NCI-H2227 (cell line): ENCODE results near the gene TSPAN32.

Source experiments
- DNase-seq: peaks from one replicate; lab custom pipeline; 2025; ENCODE audit not compliant: unreplicated experiment; lab: John Stamatoyannopoulos, UW

TSPAN32 gene, protein sequence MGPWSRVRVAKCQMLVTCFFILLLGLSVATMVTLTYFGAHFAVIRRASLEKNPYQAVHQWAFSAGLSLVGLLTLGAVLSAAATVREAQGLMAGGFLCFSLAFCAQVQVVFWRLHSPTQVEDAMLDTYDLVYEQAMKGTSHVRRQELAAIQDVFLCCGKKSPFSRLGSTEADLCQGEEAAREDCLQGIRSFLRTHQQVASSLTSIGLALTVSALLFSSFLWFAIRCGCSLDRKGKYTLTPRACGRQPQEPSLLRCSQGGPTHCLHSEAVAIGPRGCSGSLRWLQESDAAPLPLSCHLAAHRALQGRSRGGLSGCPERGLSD

GRCh38 chr11:2301631-2302305 lies at the start of gene TSPAN32, which contains the start of gene C11orf21:
Gene TSPAN32 (plus strand): TSS chr11:2302013. CDS start chr11:2302150, 137 bp downstream.
Gene C11orf21 (minus strand): TSS chr11:2301918. CDS start chr11:2301808, 110 bp downstream.
- DNase-seq: no peak

DNA sequence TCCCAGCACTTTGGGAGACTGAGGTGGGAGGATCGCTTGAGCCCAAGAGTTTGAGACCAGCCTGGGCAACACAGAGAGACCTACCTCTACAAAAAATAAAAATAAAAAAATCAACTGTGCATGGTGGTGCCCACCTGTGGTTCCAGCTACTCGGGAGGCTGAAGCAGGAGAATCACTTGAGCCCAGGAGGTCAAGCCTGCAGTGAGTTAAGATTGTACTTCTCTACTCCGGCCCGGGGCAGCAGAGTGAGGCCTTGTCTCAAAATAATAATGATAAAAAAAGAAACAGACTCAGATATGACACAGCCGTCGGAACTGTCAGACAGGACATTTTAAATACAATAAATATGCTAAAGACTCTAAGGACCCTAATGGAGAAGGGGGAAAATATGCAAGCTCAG lies 49.8 kb upstream of the TSPAN32 start:
- no peak for DNase-seq

DNA sequence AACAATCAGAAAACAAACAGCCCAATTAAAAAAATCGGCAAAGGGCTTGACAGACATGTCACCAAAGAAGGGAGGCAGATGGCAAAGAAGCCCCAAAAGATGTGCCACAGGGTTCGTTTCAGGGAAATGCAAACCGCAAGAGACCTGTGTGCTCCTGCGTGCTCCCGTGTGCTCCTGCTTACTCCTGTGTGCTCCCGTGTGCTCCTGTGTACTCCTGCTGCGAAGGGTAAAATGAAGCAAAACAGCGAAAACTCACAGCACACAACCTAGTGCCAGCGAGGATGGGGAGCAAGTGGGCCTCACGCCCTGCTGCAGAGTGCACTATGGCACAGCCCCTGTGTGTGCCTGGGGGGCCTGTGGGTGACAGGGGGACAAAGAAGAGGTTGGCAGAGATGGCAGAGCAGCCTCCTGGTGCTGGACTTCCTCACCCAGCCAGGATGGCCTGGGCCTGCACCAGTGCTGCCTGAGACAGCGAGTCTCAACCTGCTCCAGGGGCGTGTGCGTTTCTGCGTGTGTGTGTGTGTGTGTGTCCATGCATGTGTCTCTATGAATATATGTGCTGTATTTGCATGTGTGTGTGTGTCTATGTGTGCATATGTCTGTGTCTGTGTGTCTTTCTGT lies 45.4 kb upstream of the TSPAN32 start:
- DNase-seq: no peak

DNA sequence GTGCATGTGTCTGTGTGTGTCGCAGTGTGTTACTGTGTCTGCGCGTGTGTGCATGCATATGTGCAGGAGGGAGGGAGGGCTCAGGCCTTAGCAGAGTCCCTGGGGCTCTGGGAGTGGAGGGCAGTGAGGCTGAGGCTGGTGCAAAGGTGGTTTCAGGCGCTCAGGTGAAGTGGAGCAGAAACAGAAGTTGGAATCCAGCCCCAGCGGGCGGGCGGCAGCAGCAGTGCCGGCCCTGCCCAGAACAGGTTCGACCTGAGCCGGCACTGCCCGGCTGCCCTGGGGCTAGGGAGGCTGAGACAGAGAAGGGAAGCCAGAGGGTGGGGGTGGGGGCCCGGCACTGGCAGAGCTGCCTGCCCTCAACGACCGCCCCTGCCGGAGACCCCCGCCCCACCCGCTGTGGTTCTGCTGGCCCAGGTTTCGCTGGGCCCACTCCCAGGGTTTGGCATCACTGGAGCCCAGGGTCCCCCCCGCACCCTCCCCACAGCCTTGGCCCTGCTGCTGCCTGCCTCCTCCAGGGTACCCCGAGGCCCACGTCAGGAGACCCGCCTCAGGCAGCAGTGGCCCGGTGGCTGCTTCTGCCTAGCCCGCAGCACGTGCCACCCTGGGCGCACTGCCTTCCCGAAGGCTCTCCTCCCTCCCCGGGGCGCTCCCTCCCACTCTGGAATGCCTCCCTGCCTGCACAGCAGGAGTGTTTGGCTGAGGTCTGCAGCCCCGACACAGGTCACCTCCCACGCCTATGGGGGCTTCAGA lies 44.7 kb upstream of the TSPAN32 start:
- no peak for DNase-seq

DNA sequence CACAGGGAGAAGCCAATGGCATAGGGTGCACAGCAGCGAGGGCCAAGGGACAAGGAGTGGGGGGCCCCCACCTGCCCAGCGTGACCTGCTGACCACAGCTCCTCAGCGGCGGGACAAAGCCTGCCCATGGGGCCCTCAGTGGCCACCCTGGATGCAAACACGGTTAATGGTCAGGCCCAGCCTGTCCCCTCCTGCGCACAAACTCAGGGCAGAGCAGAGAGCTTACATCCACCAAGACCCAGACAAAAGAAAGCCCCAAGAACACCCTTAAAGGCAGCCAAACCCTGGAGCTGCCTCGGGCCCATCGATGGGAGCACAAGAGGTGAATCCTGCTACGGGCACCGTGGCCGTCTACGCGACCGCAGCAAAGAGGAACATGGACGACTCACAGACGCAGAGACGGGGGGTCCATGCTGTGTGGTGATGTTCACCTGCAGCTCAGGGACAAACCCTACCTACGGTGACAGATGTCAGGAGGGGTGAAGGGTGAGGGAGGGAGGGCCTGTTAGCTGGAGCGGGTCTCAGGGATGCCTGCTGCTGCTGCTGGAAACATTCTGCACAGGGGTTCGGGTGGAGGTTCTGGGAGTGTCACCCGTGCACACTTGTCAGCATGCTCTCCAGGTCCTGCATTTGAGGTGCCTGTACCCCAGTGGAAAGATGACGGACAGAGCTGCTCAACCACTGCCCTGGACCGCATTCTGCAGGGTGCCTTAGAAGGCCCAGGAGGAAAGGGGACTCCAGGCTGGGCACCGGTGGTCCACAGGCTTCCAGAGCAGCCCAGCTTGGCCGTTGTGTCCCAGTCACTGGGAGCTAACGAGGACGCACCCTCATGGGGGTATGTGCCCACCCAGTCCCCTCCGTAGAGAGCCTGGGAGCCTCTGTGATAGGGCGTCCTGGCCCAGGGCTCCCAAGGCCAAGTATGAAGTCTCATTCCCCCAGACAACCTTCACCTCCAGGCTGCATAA lies 43.0 kb upstream of the TSPAN32 start:
- DNase-seq: no peak

- DNase-seq: no peak
Measured at GRCh38 chr11:2259466-2259830, 42.4 kb upstream of the TSPAN32 start.

GRCh38 chr11:2259897-2260451 lies 41.8 kb upstream of the TSPAN32 start:
- DNase-seq: no peak

- no peak for DNase-seq
Measured at GRCh38 chr11:2260491-2261364, 41.1 kb upstream of the TSPAN32 start.

DNA sequence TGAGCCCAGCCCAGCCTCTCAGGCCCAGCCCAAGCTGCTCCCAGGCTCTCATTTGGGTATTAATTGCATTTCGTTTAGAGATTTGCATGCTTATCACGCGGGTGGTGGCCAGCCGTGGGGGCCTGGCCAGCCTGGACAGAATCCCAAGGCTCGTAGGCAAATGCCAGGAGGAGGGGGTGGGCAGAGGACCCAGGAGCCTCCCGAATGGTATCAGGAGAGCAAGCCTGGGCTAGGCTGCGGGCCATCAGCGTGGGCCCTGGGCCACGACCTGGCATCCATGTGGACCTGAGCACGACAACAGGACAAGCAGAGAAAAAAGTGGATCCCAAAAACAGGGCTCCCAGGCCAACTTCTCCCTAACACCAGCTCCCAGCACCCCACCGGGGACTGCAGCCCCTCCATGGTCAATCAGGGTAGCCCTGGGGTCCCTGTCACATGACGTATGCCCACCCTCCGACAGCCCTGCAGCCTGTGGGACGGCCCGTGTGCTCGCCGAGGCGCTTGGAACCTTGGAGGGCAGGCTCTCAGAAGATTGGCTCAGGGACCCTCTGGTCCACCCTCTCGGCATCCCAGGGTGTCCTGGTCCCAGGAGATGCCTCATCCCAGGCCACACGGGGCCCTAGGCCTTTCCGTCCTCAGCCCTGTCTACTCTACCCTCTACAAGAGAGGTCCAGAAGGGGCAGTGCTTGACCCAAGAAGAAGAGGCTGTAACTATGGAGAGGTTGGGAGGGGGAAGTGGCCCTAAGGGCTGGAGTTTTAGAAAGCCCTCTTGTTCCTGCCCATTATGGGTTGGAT lies 40.2 kb upstream of the TSPAN32 start:
- DNase-seq: no peak

DNA sequence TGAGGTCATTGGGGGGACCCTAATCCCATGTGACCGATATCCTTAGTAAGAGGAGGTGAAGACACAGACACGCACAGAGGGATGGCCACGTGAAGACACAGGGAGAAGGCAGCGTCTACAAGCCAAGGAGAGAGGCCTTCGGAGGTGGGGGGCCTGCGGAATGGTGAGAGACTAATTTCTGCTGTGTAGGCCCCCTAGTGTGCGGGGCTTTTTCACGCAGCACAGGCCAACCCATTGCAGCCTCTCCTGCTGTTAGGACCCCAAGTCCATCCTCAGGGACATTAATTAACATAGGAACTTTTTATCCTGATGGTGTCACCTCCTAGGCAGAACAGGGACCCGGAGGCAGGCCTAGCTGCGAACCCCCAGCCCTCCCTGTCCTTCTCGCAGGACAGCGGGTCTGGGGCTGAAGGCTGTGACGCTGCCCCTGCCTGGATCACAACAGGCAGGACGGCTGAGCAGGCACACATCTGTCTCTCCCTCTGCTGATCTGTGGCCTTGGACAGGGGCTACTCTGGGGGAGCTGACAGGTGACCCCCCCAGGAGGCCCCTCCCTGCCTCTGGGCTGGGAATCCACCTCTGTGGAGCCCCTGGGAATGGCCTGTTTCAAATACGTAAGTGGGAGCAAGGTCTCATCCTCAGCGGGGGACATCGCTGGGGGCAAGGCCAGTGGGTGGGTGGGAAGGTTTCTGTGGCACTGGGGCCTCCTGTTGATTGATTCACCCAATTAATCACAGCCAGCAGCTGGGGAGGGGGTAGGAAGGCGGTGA lies 39.3 kb upstream of the TSPAN32 start:
- no peak for DNase-seq

GRCh38 chr11:2263071-2263565 lies 38.7 kb upstream of the TSPAN32 start:
- DNase-seq: no peak

DNA sequence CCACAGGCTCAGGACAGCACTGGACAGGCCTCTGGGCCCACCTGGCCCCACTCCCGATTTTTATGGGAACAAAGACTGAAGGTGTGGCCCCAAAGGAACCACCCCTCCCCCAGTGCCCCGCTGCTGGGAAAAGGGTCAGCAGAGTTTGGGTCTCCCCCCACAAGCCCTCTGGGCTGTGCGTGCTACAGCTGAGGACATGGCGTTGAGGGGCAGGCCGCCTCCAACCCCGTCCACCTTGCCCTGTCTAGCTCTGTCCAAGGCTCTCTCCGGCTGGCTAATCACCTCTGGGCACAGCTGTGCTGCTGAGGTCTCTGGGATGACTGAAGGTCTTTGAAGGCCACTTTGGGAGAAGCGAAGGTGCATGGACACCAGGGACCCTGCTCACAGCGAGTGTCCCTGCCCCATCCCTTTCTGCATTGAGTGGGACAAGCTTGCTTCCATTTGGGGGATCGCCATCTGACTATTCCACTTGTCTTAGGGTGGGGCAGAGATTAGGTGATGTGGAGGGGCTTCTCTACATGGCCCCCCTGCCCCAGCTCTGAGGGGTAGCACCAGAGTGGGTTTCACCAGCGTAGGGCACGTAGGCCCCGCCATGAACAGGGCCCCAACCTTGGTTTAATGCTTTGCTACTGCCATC lies 38.0 kb upstream of the TSPAN32 start:
- no peak for DNase-seq

- DNase-seq: no peak
Measured at GRCh38 chr11:2264366-2265053, 37.3 kb upstream of the TSPAN32 start.

DNA sequence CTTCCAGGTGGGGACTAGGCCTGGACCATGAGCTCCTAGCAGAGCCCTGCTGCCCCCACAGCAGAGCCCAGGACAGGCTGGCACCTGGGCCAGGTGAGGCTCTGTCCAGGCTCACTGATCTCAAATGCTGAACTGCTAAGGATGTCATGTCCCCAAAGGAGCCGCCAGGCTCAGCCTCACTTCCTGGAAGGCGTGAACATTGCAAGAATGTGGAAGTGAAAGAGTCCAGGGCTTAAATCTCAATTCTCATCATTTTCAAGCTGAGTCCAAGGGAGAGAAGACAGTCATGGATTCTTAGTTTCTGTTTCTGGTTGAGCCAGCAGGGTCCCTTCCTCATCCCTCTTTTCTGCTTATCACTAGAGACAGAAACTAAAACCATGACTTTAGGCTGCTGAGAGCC lies 36.4 kb upstream of the TSPAN32 start:
- no peak for DNase-seq

DNA sequence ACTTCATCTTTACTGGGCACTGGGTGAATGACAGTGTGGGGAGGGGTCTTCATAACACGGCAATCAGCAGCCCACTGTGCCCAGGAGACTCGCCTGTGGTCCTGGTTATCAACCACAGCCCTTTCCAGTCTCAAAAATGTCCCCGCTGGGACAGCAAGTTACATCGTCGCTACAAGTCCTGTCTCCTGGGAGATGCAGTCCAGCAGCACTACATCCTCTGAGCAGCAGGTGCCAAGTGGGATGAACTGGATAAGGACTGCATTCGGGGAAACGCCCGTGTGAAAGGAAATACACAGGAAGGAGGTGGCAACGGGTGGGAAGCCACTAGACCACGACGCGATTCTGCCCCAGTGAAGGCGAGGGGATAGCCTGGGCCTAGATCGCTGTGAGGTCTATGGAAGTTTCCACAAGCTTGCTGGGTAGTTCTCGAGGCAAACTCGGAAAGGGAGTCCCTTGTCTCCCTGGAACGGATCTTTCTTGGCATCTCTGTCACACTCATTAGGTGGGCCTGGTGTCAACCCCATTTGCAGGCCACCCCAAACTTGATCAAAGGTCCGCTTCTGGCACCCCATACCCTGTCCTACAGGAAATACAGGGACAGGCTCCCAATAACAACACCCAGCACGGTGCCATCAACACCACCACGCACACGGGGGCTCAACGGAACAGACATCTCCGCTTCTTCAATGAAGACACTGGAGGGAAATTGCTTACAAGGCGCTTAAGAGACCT lies 35.8 kb upstream of the TSPAN32 start:
- DNase-seq: no peak
